ENCODE results near the gene PRR14L. TPM values are rescaled to one million over a fixed set of nuclear protein-coding genes. Genes with fewer than 3 reads are reported as not detected.

Gene PRR14L
- total and polyA plus RNA-seq, 2 experiments from 2014 or later = 7.6 to 15.2 TPM

GRCh38 chr22:31635638-31636306, 114.2 kb downstream of the PRR14L start:
- H2AFZ ChIP-seq = no peak overlapping the region
- in situ Hi-C loops (cut with MboI) = no loop called here
- DNase-seq = no peak
- no peaks in the 10 kb centered on the region for H3K36me3 ChIP-seq (ENCODE audit: low read depth)
- H3F3A ChIP-seq (ENCODE audit: insufficient read depth) = peaks cover 10% of the 10 kb centered on the region; the same call in 1 of the 2 replicates
- 92 to 97% methylated on average over 13 of the region's 13 CpGs for WGBS, 2 experiments (ENCODE audit: low coverage in 1 of 2, low lambda C conversion rate in 2 of 2, missing lambda C conversion rate in 2 of 2)
- peaks cover 5% of the 10 kb centered on the region; the same call in 1 of the 2 replicates for H3K4me1 ChIP-seq (ENCODE audit: insufficient read depth)
- H3K9me3 ChIP-seq (ENCODE audit: low read depth) = no peaks in the 10 kb centered on the region
- H3K27me3 ChIP-seq (replicated peaks; ENCODE audit: insufficient read depth) = no peaks in the 10 kb centered on the region
- H3K9me2 ChIP-seq (ENCODE audit: insufficient read depth) = no peaks in the 10 kb centered on the region
- H3K27ac ChIP-seq = no peak overlapping the region
- H3K79me2 ChIP-seq (ENCODE audit: insufficient read depth) = peaks cover 88% of the 10 kb centered on the region
- no peak for TF ChIP-seq EZH2 (IDR thresholded peaks at IDR 0.05; ENCODE audit: insufficient read depth, poor library complexity, severe bottlenecking)
- TF ChIP-seq EZH2phosphoT487 (IDR thresholded peaks at IDR 0.05; ENCODE audit: insufficient read depth, low read depth) = no peak
- H4K20me1 ChIP-seq (ENCODE audit: insufficient read depth) = no peaks in the 10 kb centered on the region
- no peak overlapping the region for H3K9ac ChIP-seq
- H3K4me3 ChIP-seq = no peak overlapping the region
- no peak overlapping the region for H3K4me2 ChIP-seq (ENCODE audit: unreplicated experiment)

DNA sequence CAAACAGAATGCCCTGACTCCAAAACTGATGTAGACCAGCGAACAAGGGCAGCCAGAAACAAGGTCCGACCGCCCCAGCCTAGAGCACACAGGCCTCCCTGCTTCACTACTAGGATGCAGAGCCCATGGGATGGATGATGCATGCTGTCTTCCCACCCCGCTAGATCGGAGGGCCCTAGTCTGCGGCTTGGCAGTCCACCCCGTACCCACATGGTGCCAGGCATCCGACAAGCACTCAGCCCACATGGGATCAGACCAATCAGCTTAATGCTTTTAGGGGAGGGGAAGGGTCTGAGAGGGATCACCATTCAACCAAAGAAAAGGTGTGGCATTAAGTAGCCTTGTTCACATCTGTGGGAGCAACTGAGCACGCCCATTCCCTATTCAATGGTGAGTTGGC, 118.5 kb downstream of the PRR14L start:
- in situ Hi-C loops (cut with MboI) = loop anchor here (5.0 kb wide), 1 partner anchor 64 kb away; no protein-coding TSS in a partner anchor
- peaks cover 85% of the 10 kb centered on the region for H3K79me2 ChIP-seq (ENCODE audit: insufficient read depth)

More for the DNA sequence above, 118.5 kb downstream of the PRR14L start:
- 36 to 38% methylated on average over 9 of the region's 9 CpGs for WGBS, 2 experiments (ENCODE audit: low coverage in 1 of 2, low lambda C conversion rate in 2 of 2, missing lambda C conversion rate in 2 of 2)
- no peak overlapping the region for H2AFZ ChIP-seq
- no peaks in the 10 kb centered on the region for H3K36me3 ChIP-seq (ENCODE audit: low read depth)
- peak overlapping the region; percentile 88 for H3K4me3 ChIP-seq
- peak overlapping the region; percentile 90 for H3K4me2 ChIP-seq (ENCODE audit: unreplicated experiment)
- no peaks in the 10 kb centered on the region for H4K20me1 ChIP-seq (ENCODE audit: insufficient read depth)
- H3K9ac ChIP-seq = peak overlapping the region; percentile 90
- DNase-seq = peak; percentile 66
- peak overlapping the region; percentile 75 for H3K27ac ChIP-seq
- H3K9me3 ChIP-seq (ENCODE audit: low read depth) = no peaks in the 10 kb centered on the region
- H3F3A ChIP-seq (ENCODE audit: insufficient read depth) = 0 out of 2 replicates have a peak, but pooled peaks cover 10% of the 10 kb centered on the region
- no peak for TF ChIP-seq EZH2phosphoT487 (IDR thresholded peaks at IDR 0.05; ENCODE audit: insufficient read depth, low read depth)
- TF ChIP-seq EZH2 (IDR thresholded peaks at IDR 0.05; ENCODE audit: insufficient read depth, poor library complexity, severe bottlenecking) = no peak
- no peaks in the 10 kb centered on the region for H3K27me3 ChIP-seq (replicated peaks; ENCODE audit: insufficient read depth)
- H3K4me1 ChIP-seq (ENCODE audit: insufficient read depth) = peaks cover 5% of the 10 kb centered on the region; the same call in 1 of the 2 replicates
- no peaks in the 10 kb centered on the region for H3K9me2 ChIP-seq (ENCODE audit: insufficient read depth)

Small RNA genes within 50 kb of the gene (small RNA-seq; reads per million reads assigned to genes)
- gene RN7SL20P (ENCODE audit: low read depth, low replicate concordance) = not detected

Other genes with a start within 250 kb of the PRR14L start
- 34.2 and 51.7 TPM in 2 replicates for gene PISD, start 87.9 kb downstream of the PRR14L start, total RNA-seq (2014; rRNA removed; shearing (Covaris generic))
- gene PISD, start 87.9 kb downstream of the PRR14L start, polyA plus RNA-seq (2016; fragmentation: Nextera tagmentation; extraction: Ambion mirVana) = 32.7 and 33.3 TPM in 2 replicates
- 6.3 and 12.1 TPM in 2 replicates for gene DEPDC5, start 3.9 kb upstream of the PRR14L start, total RNA-seq (2014; rRNA removed; shearing (Covaris generic))
- 5.7 and 7.6 TPM in 2 replicates for gene DEPDC5, start 3.9 kb upstream of the PRR14L start, polyA plus RNA-seq (2016; fragmentation: Nextera tagmentation; extraction: Ambion mirVana)
- 148 and 168 TPM in 2 replicates for gene YWHAH, start 194.4 kb upstream of the PRR14L start, total RNA-seq (2014; rRNA removed; shearing (Covaris generic))
- gene YWHAH, start 194.4 kb upstream of the PRR14L start, polyA plus RNA-seq (2016; fragmentation: Nextera tagmentation; extraction: Ambion mirVana) = 237 and 248 TPM in 2 replicates

Data from GM23248 (cell line).